A549 (cell line): Measurements from ENCODE around the gene PCED1A. TPM values are rescaled to one million over a fixed set of nuclear protein-coding genes. Genes with fewer than 3 reads are reported as not detected.

Source experiments
- ATOH8 ChIP-seq: fragments of 250-450 bp; sonication (Bioruptor Pico); IDR thresholded peaks from 2 replicates; pipeline ENCODE4 v1.5.0; 2020; ENCODE audit warnings: low read depth, mild to moderate bottlenecking, moderate library complexity
- CBX2 ChIP-seq: fragments of 200-600 bp; sonication (generic); IDR thresholded peaks from 2 replicates; pipeline ENCODE4 v1.6.1; 2016; ENCODE audit warnings: low read depth, mild to moderate bottlenecking, borderline replicate concordance
- CEBPB ChIP-seq, 2 experiments: fragments of >200 bp in 1 of 2; sonication (Bioruptor Twin) in 1 of 2; formaldehyde crosslinking in 1 of 2; IDR thresholded peaks; 2 replicates each; pipeline ENCODE4 v1.6.1; 2012 to 2016
- CHD4 ChIP-seq: fragments of 200-600 bp; sonication (generic); IDR thresholded peaks from 2 replicates; pipeline ENCODE4 v1.6.1; 2016; ENCODE audit warnings: antibody characterized with exemption, mild to moderate bottlenecking, borderline replicate concordance
- E2F6 ChIP-seq: IDR thresholded peaks from 2 replicates; pipeline ENCODE4 v1.6.1; 2012; ENCODE audit warnings: low read depth, borderline replicate concordance
- EHF ChIP-seq: fragments of 250-450 bp; sonication (Bioruptor Pico); IDR thresholded peaks from 2 replicates; pipeline ENCODE4 v1.5.0; 2020; ENCODE audit warnings: mild to moderate bottlenecking
- EHMT2 ChIP-seq: fragments of 200-600 bp; sonication (generic); IDR thresholded peaks from 2 replicates; pipeline ENCODE4 v1.6.1; 2016; ENCODE audit warnings: antibody characterized with exemption, low read depth, mild to moderate bottlenecking, moderate library complexity
- ELK1 ChIP-seq: fragments of 150-350 bp; IDR thresholded peaks from 2 replicates; pipeline ENCODE4 v1.6.1; 2014; ENCODE audit warnings: low read depth, mild to moderate bottlenecking, low read length
- EP300 ChIP-seq, 2 experiments: fragments of >200 bp; sonication (Bioruptor Twin); formaldehyde crosslinking; IDR thresholded peaks; 2 replicates in 1 of 2; 3 replicates in 1 of 2; pipeline ENCODE4 v1.6.1; 2016 to 2017
- FOSB ChIP-seq: fragments of 250-450 bp; sonication (Bioruptor Pico); IDR thresholded peaks from 2 replicates; pipeline ENCODE4 v1.5.0; 2020; ENCODE audit warnings: mild to moderate bottlenecking, moderate library complexity
- FOSL2 ChIP-seq, 2 experiments: fragments of 450-650 bp in 1 of 2; fragments of >200 bp in 1 of 2; sonication (Bioruptor Twin) in 1 of 2; formaldehyde crosslinking; IDR thresholded peaks; 2 replicates each; pipeline versions ENCODE4 v1.5.0 to v1.6.1; 2016 to 2020; ENCODE audit warnings: mild to moderate bottlenecking in 1 of 2, moderate library complexity in 1 of 2
- GATA3 ChIP-seq: IDR thresholded peaks from 2 replicates; pipeline ENCODE4 v1.6.1; 2012; ENCODE audit warnings: borderline replicate concordance
- HDAC2 ChIP-seq: fragments of 200-600 bp; sonication (generic); IDR thresholded peaks from 2 replicates; pipeline ENCODE4 v1.6.1; 2016
- HOXB5 ChIP-seq: fragments of 250-450 bp; sonication (Bioruptor Pico); IDR thresholded peaks from 2 replicates; pipeline ENCODE4 v1.5.0; 2020; ENCODE audit warnings: mild to moderate bottlenecking, moderate library complexity
- JUN ChIP-seq, 2 experiments: fragments of >200 bp; sonication (Bioruptor Twin); formaldehyde crosslinking; IDR thresholded peaks; 2 replicates in 1 of 2; 3 replicates in 1 of 2; pipeline ENCODE4 v1.6.1; 2016 to 2017
- MAZ ChIP-seq: fragments of 150-350 bp; IDR thresholded peaks from 2 replicates; pipeline ENCODE4 v1.6.1; 2014; ENCODE audit warnings: antibody characterized with exemption, low read depth, low read length, borderline replicate concordance
- MYC ChIP-seq: IDR thresholded peaks from 2 replicates; pipeline ENCODE4 v1.6.1; 2012; ENCODE audit warnings: mild to moderate bottlenecking, inconsistent platforms, low read length, improper control_type of control experiment, borderline replicate concordance
- NPAS2 ChIP-seq: fragments of 250-450 bp; sonication (Bioruptor Pico); IDR thresholded peaks from 2 replicates; pipeline ENCODE4 v1.8.0; 2022; ENCODE audit warnings: mild to moderate bottlenecking, moderate library complexity, borderline replicate concordance
- NR3C1 ChIP-seq: fragments of >200 bp; sonication (Bioruptor Twin); formaldehyde crosslinking; IDR thresholded peaks from 3 replicates; pipeline ENCODE4 v1.6.1; 2017
- PHF8 ChIP-seq: fragments of 200-600 bp; sonication (generic); IDR thresholded peaks from 2 replicates; pipeline ENCODE4 v1.6.1; 2016; ENCODE audit warnings: low read depth, mild to moderate bottlenecking, antibody characterized with exemption, moderate library complexity, borderline replicate concordance
- RAD21 ChIP-seq, 2 experiments: fragments of >200 bp in 1 of 2; sonication (Bioruptor Twin) in 1 of 2; formaldehyde crosslinking in 1 of 2; IDR thresholded peaks in 1 of 2; conservative IDR thresholded peaks in 1 of 2; 2 replicates in 1 of 2; 3 replicates in 1 of 2; pipeline ENCODE4 v1.6.1; 2012 to 2018; ENCODE audit warnings: inconsistent platforms in 1 of 2
- RARB ChIP-seq: fragments of 250-450 bp; sonication (Bioruptor Pico); IDR thresholded peaks from 2 replicates; pipeline ENCODE4 v1.8.0; 2021; ENCODE audit warnings: mild to moderate bottlenecking, moderate library complexity
- REST ChIP-seq: fragments of 200-600 bp; sonication (generic); IDR thresholded peaks from 2 replicates; pipeline ENCODE4 v1.6.1; 2016; ENCODE audit warnings: antibody characterized with exemption, mild to moderate bottlenecking, moderate library complexity
- RNF2 ChIP-seq: fragments of 200-600 bp; sonication (generic); IDR thresholded peaks from 2 replicates; pipeline ENCODE4 v1.6.1; 2016; ENCODE audit warnings: low read depth, mild to moderate bottlenecking, antibody characterized with exemption, moderate library complexity, borderline replicate concordance
- TP53 ChIP-seq: fragments of 250-450 bp; sonication (Bioruptor Pico); IDR thresholded peaks from 2 replicates; pipeline ENCODE4 v1.5.0; 2021; ENCODE audit warnings: mild to moderate bottlenecking, moderate library complexity
- polyA plus RNA-seq, 4 experiments: library from polyadenylated mRNA; depleted of rRNA in 3 of 4; stranded (reverse); fragments of >200 nt; fragmentation: RNase III in 1 of 4; extraction: RNeasy Plus Mini Kit Qiagen cat#74134 plus additional on column Dnase treatment in 1 of 4; gene quantifications; 2 replicates in 3 of 4; 3 replicates in 1 of 4; pipeline ENCODE4 v1.2.3, GENCODE V29; 2011 to 2017

The PCED1A gene
- polyA plus RNA-seq, 2 of the 4 experiments (the other 2 are of a cell fraction), result 25.7 to 43.8 TPM

- 0 out of 5 replicates have a peak, but pooled peaks of 1 of the 2 experiments have one; percentile 8 for TF ChIP-seq RAD21 (conservative IDR thresholded peaks at IDR 0.05 in 1 of 2, IDR thresholded peaks at IDR 0.05 in 1 of 2)
- no peak for TF ChIP-seq REST
- no peak for TF ChIP-seq ELK1
- TF ChIP-seq JUN (IDR thresholded peaks at IDR 0.05), result peak; percentile 79 to 95; a peak in 4 of 5 replicates
- no peak for TF ChIP-seq GATA3
- peak; percentile 62; the same call in 1 of the 2 replicates for TF ChIP-seq EHF
- peak; percentile 99 for TF ChIP-seq PHF8
- no peak for TF ChIP-seq CBX2
- no peak for TF ChIP-seq RARB (CRISPR knock-in tag)
- TF ChIP-seq EP300 (IDR thresholded peaks at IDR 0.05), result no peak
- TF ChIP-seq MYC, result peak; percentile 76; the same call in 1 of the 2 replicates
- TF ChIP-seq ATOH8, result peak; percentile 57
- TF ChIP-seq MAZ, result no peak
- no peak for TF ChIP-seq NR3C1
- TF ChIP-seq CEBPB (IDR thresholded peaks at IDR 0.05), result no peak
- no peak for TF ChIP-seq FOSL2 (IDR thresholded peaks at IDR 0.05)
- TF ChIP-seq FOSL2 (CRISPR knock-in tag; IDR thresholded peaks at IDR 0.05), result no peak
- no peak for TF ChIP-seq FOSB (CRISPR knock-in tag)
- TF ChIP-seq EHMT2, result no peak; the same call in 1 of the 2 replicates
- TF ChIP-seq NPAS2 (CRISPR knock-in tag), result no peak
- TF ChIP-seq RNF2, result peak; percentile 78; the same call in 1 of the 2 replicates
- TF ChIP-seq TP53 (CRISPR knock-in tag), result no peak; the same call in none of the 2 replicates
- TF ChIP-seq CHD4, result no peak; the same call in 1 of the 2 replicates
- peak; percentile 98 for TF ChIP-seq E2F6
- peak; percentile 89 for TF ChIP-seq HOXB5
- peak; percentile 76; the same call in 1 of the 2 replicates for TF ChIP-seq HDAC2
Observed at GRCh38 chr20:2840138-2840966, at the start of gene PCED1A, which contains the start of gene VPS16 (continued).
